PC-3 (cell line): ENCODE measurements around the gene DUSP5. TPM values are rescaled to one million over a fixed set of nuclear protein-coding genes. Genes with fewer than 3 reads are reported as not detected.

Experiments
- ATAC-seq: fragments of 200-7000 bp; cut with Tn5 transposase; 2 replicates; pipeline ENCODE4 v1.9.1; 2020; ENCODE audit warnings: mild to moderate bottlenecking, moderate library complexity
- BruUV-seq: library from RNA; stranded (reverse); fragments of 400-500 nt; replicated peaks from 2 replicates; lab custom pipeline; 2021; lab: Mats Ljungman, UMichigan
- CTCF ChIA-PET: fragments of 300-600 bp; sonication (Branson Sonifier 250); formaldehyde crosslinking; loops from one replicate; lab custom pipeline; 2022; ENCODE audit warnings: antibody characterized with exemption; lab: Charles Lee
- POLR2A ChIA-PET: fragments of 300-600 bp; sonication (Branson Sonifier 250); formaldehyde crosslinking; loops from one replicate; lab custom pipeline; 2022; ENCODE audit warnings: antibody characterized with exemption; ENCODE audit not compliant: unreplicated experiment; lab: Charles Lee
- DNase-seq: peaks from one replicate; pipeline ENCODE4 v3.0.0-alpha.2; 2015
- H2AFZ ChIP-seq: fragments of 300-600 bp; sonication (generic); 2 replicates; pipeline ENCODE4 v1.6.0; 2016; ENCODE audit warnings: antibody characterized with exemption, low read length
- H3F3A ChIP-seq: fragments of 300-600 bp; sonication (generic); one replicate; pipeline ENCODE4 v1.6.0; 2017; ENCODE audit warnings: antibody characterized with exemption, low read length, control low read depth, mild to moderate bottlenecking; ENCODE audit not compliant: unreplicated experiment
- H3K27ac ChIP-seq: fragments of 300-600 bp; sonication (generic); 2 replicates; pipeline ENCODE4 v1.5.1; 2016; ENCODE audit warnings: mild to moderate bottlenecking, low read length
- H3K27me3 ChIP-seq: fragments of 300-600 bp; sonication (generic); 2 replicates; pipeline ENCODE4 v1.6.1; 2016; ENCODE audit warnings: low read length, mixed read lengths
- H3K36me3 ChIP-seq: fragments of 300-600 bp; sonication (generic); 2 replicates; pipeline ENCODE4 v1.6.1; 2016; ENCODE audit warnings: low read depth, mixed run types, low read length, mixed read lengths
- H3K4me1 ChIP-seq: fragments of 300-600 bp; sonication (generic); 2 replicates; pipeline ENCODE4 v1.5.1; 2016; ENCODE audit warnings: low read length; ENCODE audit not compliant: insufficient read depth
- H3K4me2 ChIP-seq: fragments of 300-600 bp; sonication (generic); 2 replicates; pipeline ENCODE4 v1.6.0; 2016; ENCODE audit warnings: low read length
- H3K4me3 ChIP-seq: fragments of 300-600 bp; sonication (generic); 2 replicates; pipeline ENCODE4 v1.5.1; 2016; ENCODE audit warnings: mild to moderate bottlenecking, low read length, mixed read lengths
- H3K79me2 ChIP-seq: fragments of 300-600 bp; sonication (generic); 2 replicates; pipeline ENCODE4 v1.6.1; 2017; ENCODE audit warnings: low read length, mixed read lengths
- H3K9ac ChIP-seq: fragments of 300-600 bp; sonication (generic); 2 replicates; pipeline ENCODE4 v1.6.0; 2016; ENCODE audit warnings: mild to moderate bottlenecking, low read length
- H3K9me2 ChIP-seq: fragments of 300-600 bp; sonication (generic); replicated peaks from 2 replicates; pipeline ENCODE4 v1.6.1; 2016; ENCODE audit warnings: mixed run types, low read length, mixed read lengths
- H3K9me3 ChIP-seq: fragments of 300-600 bp; sonication (generic); 2 replicates; pipeline ENCODE4 v1.6.1; 2016; ENCODE audit warnings: low read length, mixed read lengths
- H4K20me1 ChIP-seq: fragments of 300-600 bp; sonication (generic); 2 replicates; pipeline ENCODE4 v1.6.1; 2016; ENCODE audit warnings: low read length, mixed read lengths
- CTCF ChIP-seq: fragments of 300-600 bp; sonication (generic); conservative IDR thresholded peaks from 2 replicates; pipeline ENCODE4 v1.5.1; 2017; ENCODE audit warnings: antibody characterized with exemption, low read depth, mild to moderate bottlenecking, low read length
- EZH2 ChIP-seq: fragments of 300-600 bp; sonication (generic); IDR thresholded peaks from one replicate; pipeline ENCODE4 v1.6.1; 2017; ENCODE audit warnings: antibody characterized with exemption, mild to moderate bottlenecking, low read length; ENCODE audit not compliant: unreplicated experiment
- EZH2phosphoT487 ChIP-seq: fragments of 300-600 bp; sonication (generic); IDR thresholded peaks from 2 replicates; pipeline ENCODE4 v1.6.1; 2018; ENCODE audit warnings: mild to moderate bottlenecking, antibody characterized with exemption, low read length, borderline replicate concordance
- intact Hi-C: fragments of 100-400 bp; cut with micrococcal nuclease; formaldehyde crosslinking; loops from 2 replicates; pipeline ENCODE4 v1.9.0; 2023
- total RNA-seq: library from RNA; depleted of rRNA; stranded (reverse); fragments of >200 nt; gene quantifications from 2 replicates; pipeline ENCODE4 v1.2.3, GENCODE V29; 2014

Gene DUSP5
- total RNA-seq, 1 experiment from 2014 or later, result 206 TPM

GRCh38 chr10:110456046-110456445 lies 41.7 kb upstream of the DUSP5 start:
- ATAC-seq, result no peak
- TF ChIP-seq EZH2 (no peak), EZH2phosphoT487 (no peak), CTCF (no peak)
- intact Hi-C loops, result no loop called here
- ChIA-PET POLR2A (no interaction called here), CTCF (no interaction called here)
- H3K36me3 ChIP-seq, result no peaks in the 10 kb centered on the region
- no peak overlapping the region for H3K9ac ChIP-seq
- H3K4me1 ChIP-seq, result peaks cover 29% of the 10 kb centered on the region
- no peak overlapping the region for H3K27ac ChIP-seq
- H3K79me2 ChIP-seq, result no peaks in the 10 kb centered on the region
- H3K9me2 ChIP-seq, result no peaks in the 10 kb centered on the region
- BruUV-seq, result no TSS peak
- H3F3A ChIP-seq, result no peaks in the 10 kb centered on the region
- no peak overlapping the region for H3K4me3 ChIP-seq
- H3K4me2 ChIP-seq, result no peak overlapping the region
- H3K9me3 ChIP-seq, result no peaks in the 10 kb centered on the region
- H2AFZ ChIP-seq, result no peak overlapping the region
- no peaks in the 10 kb centered on the region for H4K20me1 ChIP-seq
- H3K27me3 ChIP-seq, result no peaks in the 10 kb centered on the region
- DNase-seq, result peak; percentile 21

- no peaks in the 10 kb centered on the region for H3K27me3 ChIP-seq
- H3K9me2 ChIP-seq, result no peaks in the 10 kb centered on the region
- H3K79me2 ChIP-seq, result no peaks in the 10 kb centered on the region
- no peak for ATAC-seq
- TF ChIP-seq CTCF (no peak), EZH2phosphoT487 (no peak), EZH2 (no peak)
- H3K4me1 ChIP-seq, result peaks cover 29% of the 10 kb centered on the region
- no peak overlapping the region for H3K27ac ChIP-seq
- H3K9me3 ChIP-seq, result no peaks in the 10 kb centered on the region
- POLR2A ChIA-PET, result interaction anchor here (0.7 kb wide), 1 partner anchor 35 kb away, joined by 3 read pairs; no protein-coding TSS in a partner anchor
- no peak overlapping the region for H3K4me3 ChIP-seq
- BruUV-seq, result no TSS peak
- H3K9ac ChIP-seq, result no peak overlapping the region
- no peaks in the 10 kb centered on the region for H3F3A ChIP-seq
- CTCF ChIA-PET, result no interaction called here
- peak; percentile 68 for DNase-seq
- no peak overlapping the region for H3K4me2 ChIP-seq
- no peaks in the 10 kb centered on the region for H3K36me3 ChIP-seq
- intact Hi-C loops, result no loop called here
- H2AFZ ChIP-seq, result no peak overlapping the region
- no peaks in the 10 kb centered on the region for H4K20me1 ChIP-seq
Measured at GRCh38 chr10:110456523-110457091, 41.1 kb upstream of the DUSP5 start.

GRCh38 chr10:110457851-110458250 lies 39.9 kb upstream of the DUSP5 start:
- POLR2A ChIA-PET, result no interaction called here
- H3K79me2 ChIP-seq, result no peaks in the 10 kb centered on the region
- ATAC-seq, result no peak

More at GRCh38 chr10:110457851-110458250, 39.9 kb upstream of the DUSP5 start:
- no peak overlapping the region for H3K9ac ChIP-seq
- H2AFZ ChIP-seq, result no peak overlapping the region
- H4K20me1 ChIP-seq, result no peaks in the 10 kb centered on the region
- H3K9me2 ChIP-seq, result no peaks in the 10 kb centered on the region
- no peak overlapping the region for H3K27ac ChIP-seq
- H3K4me1 ChIP-seq, result peaks cover 29% of the 10 kb centered on the region
- no peaks in the 10 kb centered on the region for H3K27me3 ChIP-seq
- no TSS peak for BruUV-seq
- H3K9me3 ChIP-seq, result no peaks in the 10 kb centered on the region
- no peak overlapping the region for H3K4me2 ChIP-seq
- H3F3A ChIP-seq, result no peaks in the 10 kb centered on the region
- H3K36me3 ChIP-seq, result no peaks in the 10 kb centered on the region
- no peak overlapping the region for H3K4me3 ChIP-seq
- intact Hi-C loops, result no loop called here
- no peak for TF ChIP-seq EZH2
- no peak for TF ChIP-seq CTCF
- TF ChIP-seq EZH2phosphoT487, result no peak
- CTCF ChIA-PET, result no interaction called here
- DNase-seq, result no peak
